Measurements from ENCODE around the gene SHANK1.

SHANK1 gene

GRCh38 chr19:50702871-50703829 is 16.5 kb downstream of the SHANK1 start:
- TF ChIP-seq CTCF (IDR thresholded peaks at IDR 0.05; ENCODE audit: poor library complexity, severe bottlenecking): no peak
- peak; percentile 54; the same call in 2 of the 3 replicates for ATAC-seq (ENCODE audit: low read depth)
- H3K27ac ChIP-seq (ENCODE audit: poor library complexity, severe bottlenecking): no peak overlapping the region
- no peaks in the 10 kb centered on the region for H3K36me3 ChIP-seq (ENCODE audit: low read depth)
- H3K4me1 ChIP-seq (ENCODE audit: insufficient read depth, poor library complexity, severe bottlenecking): no peaks in the 10 kb centered on the region
- no peak for DNase-seq (ENCODE audit: low spot score)
- peak overlapping the region; percentile 4 for H3K4me3 ChIP-seq (ENCODE audit: severe bottlenecking)
- no peaks in the 10 kb centered on the region for H3K9me3 ChIP-seq (ENCODE audit: severe bottlenecking)
- peaks cover 4% of the 10 kb centered on the region for H3K27me3 ChIP-seq (ENCODE audit: insufficient read depth, poor library complexity, severe bottlenecking)

GRCh38 chr19:50702158-50702870 is 17.3 kb downstream of the SHANK1 start:
- Histone ChIP-seq H3K27ac (ENCODE audit: poor library complexity, severe bottlenecking) (no peak overlapping the region), H3K4me1 (ENCODE audit: insufficient read depth, poor library complexity, severe bottlenecking) (no peaks in the 10 kb centered on the region), H3K9me3 (ENCODE audit: severe bottlenecking) (no peaks in the 10 kb centered on the region), H3K36me3 (ENCODE audit: low read depth) (no peaks in the 10 kb centered on the region), H3K27me3 (ENCODE audit: insufficient read depth, poor library complexity, severe bottlenecking) (peaks cover 4% of the 10 kb centered on the region), H3K4me3 (ENCODE audit: severe bottlenecking) (peak overlapping the region; percentile 4)
- DNase-seq (ENCODE audit: low spot score): no peak
- ATAC-seq (ENCODE audit: low read depth): no peak; the same call in 2 of the 3 replicates
- TF ChIP-seq CTCF (IDR thresholded peaks at IDR 0.05; ENCODE audit: poor library complexity, severe bottlenecking): no peak

DNA sequence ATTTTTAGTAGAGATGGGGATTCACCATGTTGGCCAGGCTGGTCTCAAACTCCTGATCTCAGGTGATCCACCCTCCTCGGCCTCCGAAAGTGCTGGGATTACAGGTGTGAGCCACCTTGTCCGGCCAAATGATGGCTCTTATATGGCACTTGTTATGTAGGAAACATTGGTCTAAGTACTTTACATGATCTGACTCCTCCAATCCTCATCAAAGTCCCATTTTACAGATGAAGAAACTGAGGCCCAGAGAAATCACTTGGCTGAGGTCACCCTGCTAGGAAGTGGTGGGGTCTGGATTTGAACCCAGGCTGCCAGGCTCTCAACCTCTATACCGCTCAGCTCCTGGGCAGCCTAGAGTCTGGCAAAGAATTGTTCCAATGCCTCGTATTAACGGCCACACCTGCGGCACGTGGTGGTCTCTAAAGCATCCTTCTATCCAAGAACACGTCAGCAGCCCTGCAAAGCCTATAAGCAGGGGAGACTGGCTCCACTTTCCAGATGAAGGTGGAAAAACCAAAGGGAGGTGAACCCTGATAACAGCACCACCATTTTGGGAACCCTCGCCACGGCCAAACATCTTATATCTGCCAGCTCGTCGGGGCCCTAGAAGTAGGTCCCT is 18.1 kb downstream of the SHANK1 start:
- H3K4me3 ChIP-seq (ENCODE audit: severe bottlenecking): no peak overlapping the region
- no peak for ATAC-seq (ENCODE audit: low read depth)
- no peak overlapping the region for H3K27ac ChIP-seq (ENCODE audit: poor library complexity, severe bottlenecking)
- no peaks in the 10 kb centered on the region for H3K4me1 ChIP-seq (ENCODE audit: insufficient read depth, poor library complexity, severe bottlenecking)
- H3K9me3 ChIP-seq (ENCODE audit: severe bottlenecking): no peaks in the 10 kb centered on the region
- TF ChIP-seq CTCF (IDR thresholded peaks at IDR 0.05; ENCODE audit: poor library complexity, severe bottlenecking): no peak
- H3K27me3 ChIP-seq (ENCODE audit: insufficient read depth, poor library complexity, severe bottlenecking): peaks cover 7% of the 10 kb centered on the region
- DNase-seq (ENCODE audit: low spot score): no peak
- no peaks in the 10 kb centered on the region for H3K36me3 ChIP-seq (ENCODE audit: low read depth)

- ATAC-seq (ENCODE audit: low read depth) (no peak), DNase-seq (ENCODE audit: low spot score) (no peak)
- Histone ChIP-seq H3K36me3 (ENCODE audit: low read depth) (no peaks in the 10 kb centered on the region), H3K4me1 (ENCODE audit: insufficient read depth, poor library complexity, severe bottlenecking) (no peaks in the 10 kb centered on the region), H3K27me3 (ENCODE audit: insufficient read depth, poor library complexity, severe bottlenecking) (peaks cover 32% of the 10 kb centered on the region), H3K9me3 (ENCODE audit: severe bottlenecking) (no peaks in the 10 kb centered on the region), H3K4me3 (ENCODE audit: severe bottlenecking) (no peak overlapping the region), H3K27ac (ENCODE audit: poor library complexity, severe bottlenecking) (no peak overlapping the region)
- TF ChIP-seq CTCF (IDR thresholded peaks at IDR 0.05; ENCODE audit: poor library complexity, severe bottlenecking): no peak
Measured at GRCh38 chr19:50697414-50698124, 22.0 kb downstream of the SHANK1 start.

Measured in RWPE2 (cell line).